Measurements from ENCODE around the gene GMCL1. TPM values are rescaled to one million over a fixed set of nuclear protein-coding genes. Genes with fewer than 3 reads are reported as not detected.

GMCL1 gene
- total RNA-seq, 1 experiment from 2014 or later = 13.8 TPM

DNA sequence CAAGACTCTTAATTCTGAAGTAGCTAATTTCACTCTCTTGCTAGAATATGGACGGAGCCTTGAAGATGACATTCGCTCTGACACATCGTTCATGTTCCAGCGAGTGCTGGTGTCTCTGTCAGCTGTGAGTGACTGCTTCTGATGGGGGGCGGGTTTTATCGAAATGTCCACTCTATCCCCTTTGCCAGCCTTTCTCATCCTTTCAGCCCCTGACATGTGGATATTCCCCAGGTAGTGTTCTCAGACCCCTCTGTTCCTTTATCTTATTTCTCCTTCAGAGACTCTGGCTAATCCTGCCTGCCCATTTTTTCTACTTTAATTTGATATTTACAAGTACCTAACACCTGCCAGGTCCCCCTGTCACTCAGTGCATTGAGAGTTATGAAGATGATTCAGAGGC lies 18.9 kb upstream of the GMCL1 start:
- TF ChIP-seq, protein P1, sequence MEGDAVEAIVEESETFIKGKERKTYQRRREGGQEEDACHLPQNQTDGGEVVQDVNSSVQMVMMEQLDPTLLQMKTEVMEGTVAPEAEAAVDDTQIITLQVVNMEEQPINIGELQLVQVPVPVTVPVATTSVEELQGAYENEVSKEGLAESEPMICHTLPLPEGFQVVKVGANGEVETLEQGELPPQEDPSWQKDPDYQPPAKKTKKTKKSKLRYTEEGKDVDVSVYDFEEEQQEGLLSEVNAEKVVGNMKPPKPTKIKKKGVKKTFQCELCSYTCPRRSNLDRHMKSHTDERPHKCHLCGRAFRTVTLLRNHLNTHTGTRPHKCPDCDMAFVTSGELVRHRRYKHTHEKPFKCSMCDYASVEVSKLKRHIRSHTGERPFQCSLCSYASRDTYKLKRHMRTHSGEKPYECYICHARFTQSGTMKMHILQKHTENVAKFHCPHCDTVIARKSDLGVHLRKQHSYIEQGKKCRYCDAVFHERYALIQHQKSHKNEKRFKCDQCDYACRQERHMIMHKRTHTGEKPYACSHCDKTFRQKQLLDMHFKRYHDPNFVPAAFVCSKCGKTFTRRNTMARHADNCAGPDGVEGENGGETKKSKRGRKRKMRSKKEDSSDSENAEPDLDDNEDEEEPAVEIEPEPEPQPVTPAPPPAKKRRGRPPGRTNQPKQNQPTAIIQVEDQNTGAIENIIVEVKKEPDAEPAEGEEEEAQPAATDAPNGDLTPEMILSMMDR (IDR thresholded peaks at IDR 0.05; ENCODE audit: insufficient read depth in 1 of 2, low read depth in 1 of 2, low read length in 1 of 2, severe bottlenecking in 1 of 2, unreplicated experiment in 1 of 2) = no peak
- Mint-ChIP-seq H3K4me3 (ENCODE audit: unreplicated experiment) (no peak overlapping the region), H3K4me1 (ENCODE audit: low read depth, unreplicated experiment) (no peaks in the 10 kb centered on the region), H3K9me3 (ENCODE audit: unreplicated experiment) (no peaks in the 10 kb centered on the region), H3K27ac (ENCODE audit: unreplicated experiment) (no peak overlapping the region), H3K27me3 (ENCODE audit: insufficient read depth, unreplicated experiment) (no peaks in the 10 kb centered on the region), H3K36me3 (ENCODE audit: insufficient read depth, unreplicated experiment) (peaks cover 14% of the 10 kb centered on the region)
- H3K4me3 ChIP-seq (ENCODE audit: low read depth, low read length) = no peak overlapping the region
- BruUV-seq (replicated peaks) = no TSS peak
- H3K36me3 ChIP-seq (ENCODE audit: control insufficient read depth, insufficient read depth, low read length) = peaks cover 2% of the 10 kb centered on the region
- ChIA-PET CTCF (no interaction called here), POLR2A (no interaction called here)
- H3K27me3 ChIP-seq (replicated peaks; ENCODE audit: control insufficient read depth, insufficient read depth, low read length) = no peaks in the 10 kb centered on the region
- no peak for DNase-seq
- intact Hi-C loops (cut with micrococcal nuclease; ENCODE audit: unreplicated experiment) = no loop called here
- H3K9me3 ChIP-seq = no peaks in the 10 kb centered on the region
- H3K4me1 ChIP-seq = no peaks in the 10 kb centered on the region

DNA sequence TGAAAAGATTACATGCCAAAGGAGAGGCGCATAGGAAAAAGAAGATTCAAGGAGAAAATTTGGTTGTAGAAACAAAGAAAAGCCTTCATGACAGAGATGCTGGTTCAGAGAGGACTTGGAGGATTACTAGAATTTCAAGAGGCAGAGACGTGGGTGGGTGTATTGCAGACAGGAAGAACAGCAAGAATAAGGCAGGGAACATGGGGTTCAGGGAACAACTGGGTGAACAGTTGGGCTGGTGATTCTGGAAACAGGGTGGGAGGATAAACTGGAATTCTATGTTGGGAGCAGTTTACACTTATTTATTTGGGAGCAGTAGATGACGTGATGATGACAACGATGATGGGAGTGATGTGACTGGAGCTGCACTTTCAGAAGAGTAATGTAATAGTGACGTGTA lies 18.4 kb upstream of the GMCL1 start:
- Histone ChIP-seq H3K4me3 (ENCODE audit: low read depth, low read length) (no peak overlapping the region), H3K36me3 (ENCODE audit: control insufficient read depth, insufficient read depth, low read length) (peaks cover 2% of the 10 kb centered on the region), H3K4me1 (no peaks in the 10 kb centered on the region), H3K27me3 (replicated peaks; ENCODE audit: control insufficient read depth, insufficient read depth, low read length) (no peaks in the 10 kb centered on the region), H3K9me3 (no peaks in the 10 kb centered on the region)
- Mint-ChIP-seq H3K27ac (ENCODE audit: unreplicated experiment) (no peak overlapping the region), H3K36me3 (ENCODE audit: insufficient read depth, unreplicated experiment) (peaks cover 14% of the 10 kb centered on the region), H3K9me3 (ENCODE audit: unreplicated experiment) (no peaks in the 10 kb centered on the region), H3K4me1 (ENCODE audit: low read depth, unreplicated experiment) (no peaks in the 10 kb centered on the region), H3K27me3 (ENCODE audit: insufficient read depth, unreplicated experiment) (no peaks in the 10 kb centered on the region), H3K4me3 (ENCODE audit: unreplicated experiment) (no peak overlapping the region)
- intact Hi-C loops (cut with micrococcal nuclease; ENCODE audit: unreplicated experiment) = no loop called here
- POLR2A ChIA-PET = no interaction called here
- no TSS peak for BruUV-seq (replicated peaks)
- CTCF ChIA-PET = no interaction called here
- TF ChIP-seq, protein P1 (IDR thresholded peaks at IDR 0.05; ENCODE audit: insufficient read depth in 1 of 2, low read depth in 1 of 2, low read length in 1 of 2, severe bottlenecking in 1 of 2, unreplicated experiment in 1 of 2) = no peak
- no peak for DNase-seq

DNA sequence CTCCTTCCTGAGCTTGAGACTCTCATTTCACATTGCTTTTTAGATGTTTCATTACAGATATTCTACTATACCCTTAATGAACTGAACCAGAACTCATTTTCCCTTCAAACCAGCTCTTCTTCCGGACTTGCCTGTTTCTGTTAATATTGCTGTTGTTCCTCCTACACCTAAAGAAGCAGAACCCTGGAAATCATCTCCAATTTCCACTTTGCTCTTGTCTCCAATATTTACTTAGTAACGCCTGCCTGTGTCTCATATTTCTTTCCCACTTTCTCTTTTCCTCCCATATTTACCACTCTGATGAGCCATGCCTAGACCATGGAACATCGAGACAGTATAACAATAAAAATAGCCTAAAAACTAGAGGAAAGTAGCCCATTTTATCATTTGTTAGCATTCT lies 17.9 kb upstream of the GMCL1 start:
- intact Hi-C loops (cut with micrococcal nuclease; ENCODE audit: unreplicated experiment) = no loop called here
- H3K36me3 Mint-ChIP-seq (ENCODE audit: insufficient read depth, unreplicated experiment) = peaks cover 10% of the 10 kb centered on the region
- Histone ChIP-seq H3K27me3 (replicated peaks; ENCODE audit: control insufficient read depth, insufficient read depth, low read length) (no peaks in the 10 kb centered on the region), H3K36me3 (ENCODE audit: control insufficient read depth, insufficient read depth, low read length) (peaks cover 2% of the 10 kb centered on the region; the same call in 1 of the 2 replicates), H3K9me3 (no peaks in the 10 kb centered on the region), H3K4me3 (ENCODE audit: low read depth, low read length) (no peak overlapping the region), H3K4me1 (no peaks in the 10 kb centered on the region)
- CTCF ChIA-PET = no interaction called here
- no peak overlapping the region for H3K27ac Mint-ChIP-seq (ENCODE audit: unreplicated experiment)
- no peaks in the 10 kb centered on the region for H3K4me1 Mint-ChIP-seq (ENCODE audit: low read depth, unreplicated experiment)
- no peaks in the 10 kb centered on the region for H3K9me3 Mint-ChIP-seq (ENCODE audit: unreplicated experiment)
- H3K4me3 Mint-ChIP-seq (ENCODE audit: unreplicated experiment) = no peak overlapping the region
- no peaks in the 10 kb centered on the region for H3K27me3 Mint-ChIP-seq (ENCODE audit: insufficient read depth, unreplicated experiment)
- no peak for DNase-seq
- TF ChIP-seq, protein P1 (IDR thresholded peaks at IDR 0.05; ENCODE audit: insufficient read depth in 1 of 2, low read depth in 1 of 2, low read length in 1 of 2, severe bottlenecking in 1 of 2, unreplicated experiment in 1 of 2) = no peak
- no TSS peak for BruUV-seq (replicated peaks)
- POLR2A ChIA-PET = no interaction called here

Data from Caco-2 (cell line).